ENCODE measurements around the gene CNBP.
"Not testable (repeated sequence)": the region's sequence is repeated elsewhere in the genome, so short reads cannot be mapped to it uniquely, and the experiment has no call there.

The CNBP gene

GRCh38 chr3:129183569-129184395, at the start of gene CNBP:
CNBP (minus strand) TSS chr3:129183896; CDS start chr3:129171757, 12,139 bp downstream.
- DNase-seq (ENCODE audit: low spot score) = peak; percentile 94

- no peak for DNase-seq (ENCODE audit: low spot score)
These were observed 47.8 kb upstream of the CNBP start for GRCh38 chr3:129231331-129232119.

GRCh38 chr3:129230311-129231019, 46.8 kb upstream of the CNBP start:
- peak; percentile 64 for DNase-seq (ENCODE audit: low spot score)

GRCh38 chr3:129228891-129229585, 45.3 kb upstream of the CNBP start:
- no peak for DNase-seq (ENCODE audit: low spot score)

GRCh38 chr3:129226374-129226773, 42.7 kb upstream of the CNBP start:
- DNase-seq (ENCODE audit: low spot score) = no peak

- DNase-seq (ENCODE audit: low spot score) = no peak
These were observed 41.3 kb upstream of the CNBP start for GRCh38 chr3:129224984-129225393.

GRCh38 chr3:129224387-129224786, 40.7 kb upstream of the CNBP start:
- DNase-seq (ENCODE audit: low spot score) = not testable (repeated sequence)

GRCh38 chr3:129218742-129219141, 35.0 kb upstream of the CNBP start:
- no peak for DNase-seq (ENCODE audit: low spot score)

GRCh38 chr3:129213238-129213637, 29.5 kb upstream of the CNBP start:
- no peak for DNase-seq (ENCODE audit: low spot score)

- peak; percentile 21 for DNase-seq (ENCODE audit: low spot score)
These were observed 28.1 kb upstream of the CNBP start for GRCh38 chr3:129211772-129212171.

- DNase-seq (ENCODE audit: low spot score) = no peak
These were observed 27.6 kb upstream of the CNBP start for GRCh38 chr3:129211345-129211744.

GRCh38 chr3:129207479-129207878, 23.8 kb upstream of the CNBP start:
- no peak for DNase-seq (ENCODE audit: low spot score)

GRCh38 chr3:129205109-129205832, 21.6 kb upstream of the CNBP start:
- no peak for DNase-seq (ENCODE audit: low spot score)

GRCh38 chr3:129204473-129204872, 20.8 kb upstream of the CNBP start:
- DNase-seq (ENCODE audit: low spot score) = peak; percentile 1

GRCh38 chr3:129199366-129199765, 15.7 kb upstream of the CNBP start:
- peak; percentile 1 for DNase-seq (ENCODE audit: low spot score)

GRCh38 chr3:129197321-129197720, 13.6 kb upstream of the CNBP start:
- peak; percentile 1 for DNase-seq (ENCODE audit: low spot score)

- no peak for DNase-seq (ENCODE audit: low spot score)
These were observed 12.9 kb upstream of the CNBP start for GRCh38 chr3:129196601-129197000.

- peak; percentile 25 for DNase-seq (ENCODE audit: low spot score)
These were observed 12.1 kb upstream of the CNBP start for GRCh38 chr3:129195731-129196256.

- not testable (repeated sequence) for DNase-seq (ENCODE audit: low spot score)
These were observed 6.1 kb upstream of the CNBP start for GRCh38 chr3:129189793-129190192.

GRCh38 chr3:129187857-129188256, 4.2 kb upstream of the CNBP start:
- no peak for DNase-seq (ENCODE audit: low spot score)

GRCh38 chr3:129185783-129186182, 2.1 kb upstream of the CNBP start:
- DNase-seq (ENCODE audit: low spot score) = no peak
